SK-N-MC (cell line): Measurements from ENCODE around the gene MTHFS.

ENCODE experiments used
- EZH2 ChIP-seq: fragments of 200-600 bp; sonication (generic); IDR thresholded peaks from one replicate; pipeline ENCODE4 v1.6.1; 2017; ENCODE audit warnings: antibody characterized with exemption
- FOXP2 ChIP-seq: optimal IDR thresholded peaks from 2 replicates; pipeline ENCODE3; 2011; ENCODE audit warnings: mild to moderate bottlenecking, moderate library complexity; ENCODE audit not compliant: insufficient read depth; ENCODE audit errors: extremely low read length, control extremely low read depth
- POLR2AphosphoS5 ChIP-seq: IDR thresholded peaks from 2 replicates; pipeline ENCODE4 v1.6.1; 2012; ENCODE audit warnings: mild to moderate bottlenecking, low read depth, low read length, borderline replicate concordance

DNA sequence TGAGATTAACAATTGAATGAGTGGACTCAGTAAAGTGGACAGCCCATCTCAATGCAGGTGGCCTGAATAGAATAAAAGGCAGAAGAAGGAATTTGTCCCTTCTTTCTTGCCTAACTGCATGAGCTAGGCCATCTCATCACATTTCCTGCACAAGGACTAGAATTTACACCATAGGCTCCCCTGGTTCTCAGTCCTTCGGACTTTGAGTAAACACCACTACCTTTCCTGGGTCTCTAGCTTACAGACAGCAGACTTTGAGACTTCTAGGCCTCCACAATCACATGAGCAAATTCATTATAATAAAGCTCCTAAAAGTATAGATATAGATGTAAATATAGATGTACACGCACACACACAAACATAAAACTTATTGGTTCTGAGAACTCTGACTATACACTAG lies 28.3 kb downstream of the MTHFS start:
- TF ChIP-seq EZH2 = no peak
- TF ChIP-seq POLR2AphosphoS5 = no peak
- no peak for TF ChIP-seq FOXP2
